Coronary artery (tissue), 2 donors: ENCODE results near the gene CNGA3.
"Not testable (repeated sequence)": the region's sequence is repeated elsewhere in the genome, so short reads cannot be mapped to it uniquely, and the experiment has no call there.

Experiments
- DNase-seq: peaks from one replicate; pipeline ENCODE4 v3.0.0-alpha.2; 2017; ENCODE audit warnings: low spot score
- H3K27ac ChIP-seq, 2 donors: fragments of 200-600 bp; sonication (generic); one replicate each; pipeline ENCODE4 v1.5.1; 2016 to 2019
- H3K4me3 ChIP-seq: fragments of 200-600 bp; sonication (generic); 2 replicates; pipeline ENCODE4 v1.5.1; 2016; ENCODE audit warnings: mild to moderate bottlenecking, moderate library complexity
- CTCF ChIP-seq: fragments of 200-600 bp; sonication (generic); IDR thresholded peaks from one replicate; pipeline ENCODE4 v1.5.1; 2019; ENCODE audit warnings: antibody characterized with exemption

CNGA3 gene

GRCh38 chr2:98346311-98347236 is at the start of gene CNGA3:
Gene CNGA3, plus strand, starts transcription at chr2:98346456. Its CDS starts 23,520 bp downstream, at chr2:98369976.
- H3K27ac ChIP-seq, result no peak within 1 kb of the TSS
- no peak for TF ChIP-seq CTCF
- no peak for DNase-seq
- H3K4me3 ChIP-seq, result peak within 1 kb of the TSS; percentile 62

- TF ChIP-seq CTCF, result no peak
- no peak overlapping the region for H3K4me3 ChIP-seq
- no peak overlapping the region for H3K27ac ChIP-seq
- DNase-seq, result no peak
Measured at GRCh38 chr2:98297817-98298682, 48.2 kb upstream of the CNGA3 start.

- Histone ChIP-seq H3K27ac (no peak overlapping the region), H3K4me3 (no peak overlapping the region)
- no peak for DNase-seq
- no peak for TF ChIP-seq CTCF
Measured at GRCh38 chr2:98298683-98299164, 47.5 kb upstream of the CNGA3 start.

GRCh38 chr2:98299211-98299905 is 46.9 kb upstream of the CNGA3 start:
- TF ChIP-seq CTCF, result no peak
- DNase-seq, result no peak
- no peak overlapping the region for H3K27ac ChIP-seq

GRCh38 chr2:98300141-98300874 is 45.9 kb upstream of the CNGA3 start:
- H3K27ac ChIP-seq, result no peak overlapping the region
- no peak for DNase-seq
- TF ChIP-seq CTCF, result no peak
- H3K4me3 ChIP-seq, result no peak overlapping the region

More at GRCh38 chr2:98299211-98299905, 46.9 kb upstream of the CNGA3 start:
- no peak overlapping the region for H3K4me3 ChIP-seq

- DNase-seq, result no peak
- no peak for TF ChIP-seq CTCF
- no peak overlapping the region for H3K4me3 ChIP-seq
- H3K27ac ChIP-seq, result no peak overlapping the region
Measured at GRCh38 chr2:98301469-98301868, 44.8 kb upstream of the CNGA3 start.

- DNase-seq, H3K27ac ChIP-seq: not testable (repeated sequence)
Measured at GRCh38 chr2:98307131-98307696, 39.0 kb upstream of the CNGA3 start.

More at GRCh38 chr2:98307131-98307696, 39.0 kb upstream of the CNGA3 start:
- not testable (repeated sequence) for H3K4me3 ChIP-seq
